ENCODE measurements around the gene FAM53C.
"Not testable (repeated sequence)": the region's sequence is repeated elsewhere in the genome, so short reads cannot be mapped to it uniquely, and the experiment has no call there.

FAM53C gene

GRCh38 chr5:138315751-138316278 is 22.3 kb upstream of the FAM53C start:
- ATAC-seq: no peak
- no peak for TF ChIP-seq TSHZ2 (CRISPR knock-in tag; IDR thresholded peaks at IDR 0.05)
- TF ChIP-seq ZFP3 (CRISPR knock-in tag; IDR thresholded peaks at IDR 0.05): no peak
- TF ChIP-seq CREB5 (CRISPR knock-in tag; IDR thresholded peaks at IDR 0.05; ENCODE audit: low read depth): no peak
- no peak for TF ChIP-seq GLIS3 (CRISPR knock-in tag; IDR thresholded peaks at IDR 0.05)
- TF ChIP-seq ISL1 (CRISPR knock-in tag; IDR thresholded peaks at IDR 0.05): no peak
- TF ChIP-seq POU6F1 (CRISPR knock-in tag; IDR thresholded peaks at IDR 0.05; ENCODE audit: borderline replicate concordance, low read depth): no peak
- no peak for TF ChIP-seq BACH2 (CRISPR knock-in tag; IDR thresholded peaks at IDR 0.05; ENCODE audit: borderline replicate concordance)
- TF ChIP-seq ZNF70 (CRISPR knock-in tag; IDR thresholded peaks at IDR 0.05): no peak
- no peak for TF ChIP-seq OSR1 (CRISPR knock-in tag; IDR thresholded peaks at IDR 0.05)
- no peak for TF ChIP-seq ZFP30 (CRISPR knock-in tag; IDR thresholded peaks at IDR 0.05)
- TF ChIP-seq ZC3H10 (CRISPR knock-in tag; IDR thresholded peaks at IDR 0.05): no peak
- TF ChIP-seq SNAI2 (CRISPR knock-in tag; IDR thresholded peaks at IDR 0.05): no peak
- TF ChIP-seq ZNF565 (CRISPR knock-in tag; conservative IDR thresholded peaks at IDR 0.05; ENCODE audit: low read depth): no peak
- no peak for TF ChIP-seq ESRRG (CRISPR knock-in tag; IDR thresholded peaks at IDR 0.05)
- TF ChIP-seq TOX (CRISPR knock-in tag; IDR thresholded peaks at IDR 0.05; ENCODE audit: borderline replicate concordance): no peak
- TF ChIP-seq, protein P1, sequence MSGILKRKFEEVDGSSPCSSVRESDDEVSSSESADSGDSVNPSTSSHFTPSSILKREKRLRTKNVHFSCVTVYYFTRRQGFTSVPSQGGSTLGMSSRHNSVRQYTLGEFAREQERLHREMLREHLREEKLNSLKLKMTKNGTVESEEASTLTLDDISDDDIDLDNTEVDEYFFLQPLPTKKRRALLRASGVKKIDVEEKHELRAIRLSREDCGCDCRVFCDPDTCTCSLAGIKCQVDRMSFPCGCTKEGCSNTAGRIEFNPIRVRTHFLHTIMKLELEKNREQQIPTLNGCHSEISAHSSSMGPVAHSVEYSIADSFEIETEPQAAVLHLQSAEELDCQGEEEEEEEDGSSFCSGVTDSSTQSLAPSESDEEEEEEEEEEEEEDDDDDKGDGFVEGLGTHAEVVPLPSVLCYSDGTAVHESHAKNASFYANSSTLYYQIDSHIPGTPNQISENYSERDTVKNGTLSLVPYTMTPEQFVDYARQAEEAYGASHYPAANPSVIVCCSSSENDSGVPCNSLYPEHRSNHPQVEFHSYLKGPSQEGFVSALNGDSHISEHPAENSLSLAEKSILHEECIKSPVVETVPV (CRISPR knock-in tag; IDR thresholded peaks at IDR 0.05): no peak
- no peak for TF ChIP-seq ZNF8 (CRISPR knock-in tag; IDR thresholded peaks at IDR 0.05)

DNA sequence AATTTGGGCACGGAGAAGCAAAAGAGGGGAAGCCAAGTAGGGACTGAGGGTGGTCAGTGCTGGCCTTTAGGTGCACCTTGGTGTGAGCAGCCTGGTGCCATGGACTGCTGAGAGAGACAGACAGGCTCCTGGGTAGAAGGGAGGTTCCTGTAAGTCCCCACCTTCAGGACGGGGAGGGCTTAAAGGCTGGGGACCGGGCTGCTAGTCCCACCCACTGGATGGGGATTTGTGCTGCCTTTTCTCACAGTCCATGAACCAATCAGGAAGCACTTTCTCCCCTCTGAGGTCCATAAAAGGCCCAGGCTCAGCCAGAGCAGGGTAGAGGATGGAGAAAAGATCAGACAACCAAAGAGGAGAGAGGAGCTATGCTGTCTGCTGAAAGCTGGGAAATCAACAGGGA is 21.7 kb upstream of the FAM53C start:
- no peak for ATAC-seq
- TF ChIP-seq ZFP3 (CRISPR knock-in tag; IDR thresholded peaks at IDR 0.05): no peak
- no peak for TF ChIP-seq ARNTL (CRISPR knock-in tag; IDR thresholded peaks at IDR 0.05; ENCODE audit: borderline replicate concordance, low read depth)
- no peak for TF ChIP-seq PPARA (CRISPR knock-in tag; IDR thresholded peaks at IDR 0.05; ENCODE audit: borderline replicate concordance)
- TF ChIP-seq CSDC2 (CRISPR knock-in tag; IDR thresholded peaks at IDR 0.05): no peak

DNA sequence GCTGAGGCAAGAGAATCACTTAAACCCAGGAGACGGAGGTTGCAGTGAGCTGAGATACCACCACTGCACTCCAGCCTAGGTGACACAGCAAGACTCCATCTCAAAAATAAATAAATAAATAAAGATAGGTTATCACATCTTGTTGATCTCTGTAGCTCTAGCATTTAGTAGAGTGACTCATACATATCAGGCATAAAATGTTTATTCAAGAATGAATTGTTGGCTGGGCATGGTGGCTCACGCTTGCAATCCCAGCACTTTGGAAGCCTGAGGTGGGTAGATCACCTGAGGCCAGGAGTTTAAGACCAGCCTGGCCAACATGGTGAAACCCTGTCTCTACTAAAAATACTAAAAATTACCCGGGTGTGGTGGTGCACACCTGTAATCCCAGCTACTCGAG is 19.9 kb upstream of the FAM53C start:
- ATAC-seq: not testable (repeated sequence)

DNA sequence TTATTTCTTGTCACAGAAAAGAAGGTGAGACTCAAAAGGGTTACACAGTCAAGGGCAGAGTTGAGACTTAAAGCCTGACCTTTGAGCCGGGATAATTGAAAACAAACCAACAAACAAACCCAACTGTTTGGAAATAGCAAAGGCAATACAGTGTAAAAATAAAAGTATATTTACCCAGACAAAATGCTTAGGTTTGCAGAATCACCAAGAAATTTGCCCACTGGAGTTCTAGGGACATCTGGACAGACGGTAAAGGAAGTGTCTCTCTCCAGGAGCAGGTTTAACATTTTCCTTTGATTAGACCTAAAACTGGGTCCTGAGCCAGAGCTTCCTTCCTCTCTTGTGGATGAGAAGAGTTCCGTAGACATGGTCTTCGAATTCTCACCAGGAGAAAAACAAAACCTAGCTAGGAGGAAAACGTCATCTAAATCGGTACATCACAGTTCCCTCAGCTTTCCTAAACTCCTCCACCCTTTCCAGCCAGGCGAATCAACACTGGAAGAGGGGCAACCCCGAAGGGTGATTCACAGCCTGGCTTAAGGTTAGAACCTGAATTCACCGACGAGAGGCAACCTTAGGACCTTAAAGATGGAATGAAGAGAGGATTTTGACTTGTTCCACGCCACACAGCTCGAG is 7.1 kb upstream of the FAM53C start:
- TF ChIP-seq PATZ1 (CRISPR knock-in tag; IDR thresholded peaks at IDR 0.05; ENCODE audit: borderline replicate concordance) (no peak), ZFP30 (CRISPR knock-in tag; IDR thresholded peaks at IDR 0.05) (no peak), ZNF70 (CRISPR knock-in tag; IDR thresholded peaks at IDR 0.05) (no peak)
- ATAC-seq: peak; percentile 4

All from SK-N-SH treated with all-trans-retinoic acid at 6 μM for 48 hours (cell line).